CD14-positive monocyte (primary cell): ENCODE measurements around the gene GINS2. TPM values are rescaled to one million over a fixed set of nuclear protein-coding genes. Genes with fewer than 3 reads are reported as not detected.

Experiments
- DNase-seq, 3 donors: peaks; one replicate each; pipeline ENCODE4 v3.0.0-alpha.2; 2011 to 2022
- H2AFZ ChIP-seq: 2 replicates; pipeline ENCODE4 v1.6.0; 2012; ENCODE audit warnings: mild to moderate bottlenecking, low read depth, low read length, inconsistent platforms; ENCODE audit not compliant: insufficient read depth, poor library complexity, severe bottlenecking
- H3K27ac ChIP-seq, 2 donors: 1 replicate in 1 of 2; 2 replicates in 1 of 2; pipeline ENCODE4 v1.5.1; 2012 to 2013; ENCODE audit warnings: low read length in 2 of 2, control low read depth in 1 of 2, inconsistent platforms in 1 of 2, low read depth in 1 of 2, mild to moderate bottlenecking in 1 of 2
- H3K27me3 ChIP-seq, 2 donors: one replicate each; pipeline versions ENCODE4 v1.6.0 to v1.6.1; 2011 to 2013; ENCODE audit warnings: low read length in 2 of 2; ENCODE audit not compliant: control insufficient read depth in 2 of 2, insufficient read depth in 2 of 2
- H3K36me3 ChIP-seq, 2 donors: replicated peaks in 1 of 2; 1 replicate in 1 of 2; 2 replicates in 1 of 2; pipeline versions ENCODE4 v1.5.1 to v1.6.1; 2012 to 2013; ENCODE audit warnings: low read length in 2 of 2, control low read depth in 1 of 2, inconsistent platforms in 1 of 2, mild to moderate bottlenecking in 1 of 2; ENCODE audit not compliant: insufficient read depth in 2 of 2, control insufficient read depth in 1 of 2
- H3K4me1 ChIP-seq, 2 donors: 1 replicate in 1 of 2; 2 replicates in 1 of 2; pipeline versions ENCODE4 v1.5.1 to v1.6.1; 2012 to 2013; ENCODE audit warnings: low read length in 2 of 2, control low read depth in 1 of 2, inconsistent platforms in 1 of 2, mild to moderate bottlenecking in 1 of 2, moderate library complexity in 1 of 2; ENCODE audit not compliant: insufficient read depth in 2 of 2, control insufficient read depth in 1 of 2
- H3K4me2 ChIP-seq: replicated peaks from 2 replicates; pipeline ENCODE3; 2012; ENCODE audit warnings: low read length, moderate library complexity, mild to moderate bottlenecking; ENCODE audit not compliant: poor library complexity, severe bottlenecking; ENCODE audit errors: extremely low read depth
- H3K4me3 ChIP-seq, 3 experiments: fragments of 200-600 bp in 1 of 3; sonication (generic) in 1 of 3; replicated peaks in 1 of 3; 1 replicate in 2 of 3; 2 replicates in 1 of 3; pipeline ENCODE4 v1.5.1; 2011 to 2013; ENCODE audit warnings: low read length in 3 of 3, mild to moderate bottlenecking in 3 of 3, control low read depth in 2 of 3, low read depth in 2 of 3, inconsistent platforms in 1 of 3, moderate library complexity in 1 of 3
- H3K79me2 ChIP-seq: 2 replicates; pipeline ENCODE4 v1.6.0; 2012; ENCODE audit warnings: mild to moderate bottlenecking, control low read depth, inconsistent platforms, low read length, moderate library complexity; ENCODE audit not compliant: insufficient read depth
- H3K9ac ChIP-seq: 2 replicates; pipeline ENCODE4 v1.6.0; 2017; ENCODE audit warnings: low read length, mild to moderate bottlenecking; ENCODE audit not compliant: insufficient read depth, poor library complexity, severe bottlenecking
- H3K9me3 ChIP-seq, 2 donors: replicated peaks in 1 of 2; 1 replicate in 1 of 2; 2 replicates in 1 of 2; pipeline versions ENCODE4 v1.5.1 to v1.6.1; 2012 to 2013; ENCODE audit warnings: low read length in 2 of 2, control low read depth in 1 of 2; ENCODE audit not compliant: control insufficient read depth in 1 of 2, insufficient read depth in 1 of 2
- H4K20me1 ChIP-seq: 2 replicates; pipeline ENCODE4 v1.6.0; 2012; ENCODE audit warnings: mild to moderate bottlenecking, low read length, control low read depth, moderate library complexity; ENCODE audit not compliant: insufficient read depth
- H3K27ac Mint-ChIP-seq, 7 donors: one replicate each; pipeline ENCODE4 v1.8.0; 2020; ENCODE audit warnings: mild to moderate bottlenecking in 7 of 7, mixed read lengths in 7 of 7, moderate library complexity in 6 of 7, inconsistent platforms in 2 of 7
- H3K27me3 Mint-ChIP-seq, 3 donors: one replicate each; pipeline ENCODE4 v1.8.0; 2021 to 2022; ENCODE audit warnings: low read depth in 3 of 3, mild to moderate bottlenecking in 3 of 3, mixed read lengths in 3 of 3, moderate library complexity in 3 of 3, inconsistent platforms in 1 of 3
- H3K36me3 Mint-ChIP-seq, 2 donors: one replicate each; pipeline ENCODE4 v1.8.0; 2020; ENCODE audit warnings: mixed read lengths in 2 of 2, inconsistent platforms in 1 of 2, mild to moderate bottlenecking in 1 of 2
- H3K4me1 Mint-ChIP-seq: one replicate; pipeline ENCODE4 v1.8.0; 2020; ENCODE audit warnings: mild to moderate bottlenecking, mixed read lengths
- H3K4me3 Mint-ChIP-seq, 2 donors: one replicate each; pipeline ENCODE4 v1.8.0; 2020; ENCODE audit warnings: mild to moderate bottlenecking in 2 of 2, mixed read lengths in 2 of 2, moderate library complexity in 1 of 2
- H3K9me3 Mint-ChIP-seq, 7 donors: one replicate each; pipeline ENCODE4 v1.8.0; 2020 to 2022; ENCODE audit warnings: mixed read lengths in 7 of 7, mild to moderate bottlenecking in 6 of 7, moderate library complexity in 6 of 7, inconsistent platforms in 2 of 7
- CTCF ChIP-seq: fragments of 200-600 bp; IDR thresholded peaks from one replicate; pipeline ENCODE4 v1.8.0; 2022; ENCODE audit warnings: antibody characterized with exemption, mild to moderate bottlenecking
- WGBS: methylation state at CpG from one replicate; pipeline ENCODE4 v1.1.5; 2013; ENCODE audit warnings: missing lambda C conversion rate; ENCODE audit not compliant: insufficient coverage; 5-methylcytosine and 5-hydroxymethylcytosine counted together
- intact Hi-C, 2 donors: fragments of 100-400 bp; cut with micrococcal nuclease; formaldehyde crosslinking; loops; one replicate each; pipeline versions ENCODE4 v1.15.0 to v1.15.1; 2023
- polyA plus RNA-seq, 3 donors: library from polyadenylated mRNA; depleted of rRNA in 1 of 3; unstranded in 2 of 3; stranded (reverse) in 1 of 3; fragments of 300-500 nt in 2 of 3; fragments of >200 nt in 1 of 3; fragmentation: Illumina TruSeq in 2 of 3; gene quantifications; 1 replicate in 2 of 3; 2 replicates in 1 of 3; pipeline ENCODE4 v1.2.3, GENCODE V29; 2012 to 2021

The GINS2 gene
- polyA plus RNA-seq, 3 donors, result 0.13 to 0.28 TPM; not detected in 1

GRCh38 chr16:85644093-85644712, 44.6 kb downstream of the GINS2 start:
- peaks cover 98% of the 10 kb centered on the region for H4K20me1 ChIP-seq
- no peaks in the 10 kb centered on the region for H3K27me3 ChIP-seq
- no peak overlapping the region for H3K4me2 ChIP-seq
- peaks cover 21 to 44% of the 10 kb centered on the region in 2 donors for H3K36me3 ChIP-seq
- 96% methylated on average over 15 of the region's 21 CpGs for WGBS
- no peak overlapping the region for H3K4me3 ChIP-seq
- Mint-ChIP-seq H3K27ac (peak overlapping the region in 3 of 7 donors; percentile 23 to 68 (median 59)), H3K4me1 (peaks cover 34% of the 10 kb centered on the region), H3K4me3 (no peak overlapping the region), H3K27me3 (no peaks in the 10 kb centered on the region), H3K9me3 (peaks cover 0 to 1% (median 0%) of the 10 kb centered on the region in 7 donors), H3K36me3 (peaks cover 15 to 46% of the 10 kb centered on the region in 2 donors)
- intact Hi-C loops, result no loop called here
- peak overlapping the region; percentile 37 for H3K9ac ChIP-seq
- H3K9me3 ChIP-seq, result no peaks in the 10 kb centered on the region
- H3K4me1 ChIP-seq, result peaks cover 31 to 32% of the 10 kb centered on the region in 2 donors
- H2AFZ ChIP-seq, result no peak overlapping the region
- TF ChIP-seq CTCF, result no peak
- peak overlapping the region in 1 of 2 donors; percentile 43 for H3K27ac ChIP-seq
- DNase-seq, result no peak
- H3K79me2 ChIP-seq, result peaks cover 67% of the 10 kb centered on the region

GRCh38 chr16:85643631-85644030, 45.1 kb downstream of the GINS2 start:
- H3K27ac Mint-ChIP-seq, result peak overlapping the region in 3 of 7 donors; percentile 23 to 50 (median 35)

More at GRCh38 chr16:85643631-85644030, 45.1 kb downstream of the GINS2 start:
- Histone ChIP-seq H3K4me2 (peak overlapping the region; percentile 11), H3K27ac (peak overlapping the region in 1 of 2 donors; percentile 43), H3K9ac (peak overlapping the region; percentile 37), H3K4me3 (no peak overlapping the region), H4K20me1 (peaks cover 98% of the 10 kb centered on the region), H3K27me3 (no peaks in the 10 kb centered on the region), H3K79me2 (peaks cover 72% of the 10 kb centered on the region), H3K9me3 (no peaks in the 10 kb centered on the region), H3K4me1 (peaks cover 31 to 32% of the 10 kb centered on the region in 2 donors), H2AFZ (no peak overlapping the region), H3K36me3 (peaks cover 15 to 38% of the 10 kb centered on the region in 2 donors)
- peaks cover 0 to 1% (median 0%) of the 10 kb centered on the region in 7 donors for H3K9me3 Mint-ChIP-seq
- WGBS, result 86% methylated on average over 2 of the region's 8 CpGs
- no peaks in the 10 kb centered on the region for H3K27me3 Mint-ChIP-seq
- no peak for DNase-seq
- no peak for TF ChIP-seq CTCF
- intact Hi-C loops, result no loop called here
- peaks cover 11 to 42% of the 10 kb centered on the region in 2 donors for H3K36me3 Mint-ChIP-seq
- H3K4me3 Mint-ChIP-seq, result peak overlapping the region in 1 of 2 donors; percentile 30
- peaks cover 34% of the 10 kb centered on the region for H3K4me1 Mint-ChIP-seq
